Measurements from ENCODE around the gene FAM83G.
"Not testable (repeated sequence)": the region's sequence is repeated elsewhere in the genome, so short reads cannot be mapped to it uniquely, and the experiment has no call there.

- TF ChIP-seq CSRNP3 (CRISPR knock-in tag; IDR thresholded peaks at IDR 0.05); TSHZ2 (CRISPR knock-in tag; IDR thresholded peaks at IDR 0.05); ISL1 (CRISPR knock-in tag; IDR thresholded peaks at IDR 0.05); ZFP30 (CRISPR knock-in tag; IDR thresholded peaks at IDR 0.05); ZC3H10 (CRISPR knock-in tag; IDR thresholded peaks at IDR 0.05); ZNF565 (CRISPR knock-in tag; conservative IDR thresholded peaks at IDR 0.05; ENCODE audit: low read depth); RARB (CRISPR knock-in tag; IDR thresholded peaks at IDR 0.05); GLIS3 (CRISPR knock-in tag; IDR thresholded peaks at IDR 0.05): not testable (repeated sequence)
- TF ChIP-seq, protein P1, sequence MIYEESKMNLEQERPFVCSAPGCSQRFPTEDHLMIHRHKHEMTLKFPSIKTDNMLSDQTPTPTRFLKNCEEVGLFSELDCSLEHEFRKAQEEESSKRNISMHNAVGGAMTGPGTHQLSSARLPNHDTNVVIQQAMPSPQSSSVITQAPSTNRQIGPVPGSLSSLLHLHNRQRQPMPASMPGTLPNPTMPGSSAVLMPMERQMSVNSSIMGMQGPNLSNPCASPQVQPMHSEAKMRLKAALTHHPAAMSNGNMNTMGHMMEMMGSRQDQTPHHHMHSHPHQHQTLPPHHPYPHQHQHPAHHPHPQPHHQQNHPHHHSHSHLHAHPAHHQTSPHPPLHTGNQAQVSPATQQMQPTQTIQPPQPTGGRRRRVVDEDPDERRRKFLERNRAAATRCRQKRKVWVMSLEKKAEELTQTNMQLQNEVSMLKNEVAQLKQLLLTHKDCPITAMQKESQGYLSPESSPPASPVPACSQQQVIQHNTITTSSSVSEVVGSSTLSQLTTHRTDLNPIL (CRISPR knock-in tag; IDR thresholded peaks at IDR 0.05; ENCODE audit: low read depth): not testable (repeated sequence)
- TF ChIP-seq, protein P2, sequence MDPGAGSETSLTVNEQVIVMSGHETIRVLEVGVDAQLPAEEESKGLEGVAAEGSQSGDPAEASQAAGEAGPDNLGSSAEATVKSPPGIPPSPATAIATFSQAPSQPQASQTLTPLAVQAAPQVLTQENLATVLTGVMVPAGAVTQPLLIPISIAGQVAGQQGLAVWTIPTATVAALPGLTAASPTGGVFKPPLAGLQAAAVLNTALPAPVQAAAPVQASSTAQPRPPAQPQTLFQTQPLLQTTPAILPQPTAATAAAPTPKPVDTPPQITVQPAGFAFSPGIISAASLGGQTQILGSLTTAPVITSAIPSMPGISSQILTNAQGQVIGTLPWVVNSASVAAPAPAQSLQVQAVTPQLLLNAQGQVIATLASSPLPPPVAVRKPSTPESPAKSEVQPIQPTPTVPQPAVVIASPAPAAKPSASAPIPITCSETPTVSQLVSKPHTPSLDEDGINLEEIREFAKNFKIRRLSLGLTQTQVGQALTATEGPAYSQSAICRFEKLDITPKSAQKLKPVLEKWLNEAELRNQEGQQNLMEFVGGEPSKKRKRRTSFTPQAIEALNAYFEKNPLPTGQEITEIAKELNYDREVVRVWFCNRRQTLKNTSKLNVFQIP (CRISPR knock-in tag; IDR thresholded peaks at IDR 0.05; ENCODE audit: borderline replicate concordance, low read depth): not testable (repeated sequence)
These were observed 26.3 kb upstream of the FAM83G start for GRCh38 chr17:19030771-19031449.

Data from SK-N-SH treated with all-trans-retinoic acid at 6 μM for 48 hours (cell line).